Caco-2 (cell line): ENCODE results near the gene C17orf78. TPM values are rescaled to one million over a fixed set of nuclear protein-coding genes. Genes with fewer than 3 reads are reported as not detected.
A peak's percentile ranks its signal among the peaks of the same experiment; 100 is the strongest.
"Not testable (repeated sequence)": the region's sequence is repeated elsewhere in the genome, so short reads cannot be mapped to it uniquely, and the experiment has no call there.

Experiments used
- BruUV-seq: library from RNA; stranded (reverse); fragments of 400-500 nt; replicated peaks from 2 replicates; lab custom pipeline; 2021; lab: Mats Ljungman, UMichigan
- CTCF ChIA-PET: fragments of 300-600 bp; sonication (Branson Sonifier 250); formaldehyde crosslinking; loops from one replicate; lab custom pipeline; 2022; ENCODE audit warnings: antibody characterized with exemption; lab: Charles Lee
- POLR2A ChIA-PET: fragments of 300-600 bp; sonication (Branson Sonifier 250); formaldehyde crosslinking; loops from one replicate; lab custom pipeline; 2022; ENCODE audit warnings: antibody characterized with exemption; lab: Charles Lee
- DNase-seq, 2 experiments: peaks; one replicate each; pipeline versions ENCODE4 v3.0.0 to v3.0.0-alpha.2; 2020 to 2022
- H3K27me3 ChIP-seq: replicated peaks from 2 replicates; pipeline ENCODE4 v1.6.0; 2011; ENCODE audit warnings: low read length; ENCODE audit not compliant: control insufficient read depth, insufficient read depth
- H3K36me3 ChIP-seq: 2 replicates; pipeline ENCODE4 v1.5.1; 2011; ENCODE audit warnings: low read length; ENCODE audit not compliant: control insufficient read depth, insufficient read depth
- H3K4me1 ChIP-seq: fragments of 250-450 bp; sonication (Bioruptor Pico); 2 replicates; pipeline ENCODE4 v1.5.1; 2020; ENCODE audit warnings: mild to moderate bottlenecking
- H3K4me3 ChIP-seq: 2 replicates; pipeline ENCODE4 v1.5.1; 2011; ENCODE audit warnings: low read depth, mild to moderate bottlenecking, control low read depth, low read length
- H3K9me3 ChIP-seq: fragments of 250-450 bp; sonication (Bioruptor Pico); 2 replicates; pipeline ENCODE4 v1.5.1; 2020; ENCODE audit warnings: mild to moderate bottlenecking, moderate library complexity
- H3K27ac Mint-ChIP-seq: one replicate; pipeline ENCODE4 v1.8.0; 2022; ENCODE audit warnings: mixed read lengths; ENCODE audit not compliant: unreplicated experiment
- H3K27me3 Mint-ChIP-seq: one replicate; pipeline ENCODE4 v1.8.0; 2022; ENCODE audit warnings: mixed read lengths; ENCODE audit not compliant: insufficient read depth, unreplicated experiment
- H3K36me3 Mint-ChIP-seq: one replicate; pipeline ENCODE4 v1.8.0; 2022; ENCODE audit warnings: mild to moderate bottlenecking, mixed read lengths; ENCODE audit not compliant: insufficient read depth, unreplicated experiment
- H3K4me1 Mint-ChIP-seq: one replicate; pipeline ENCODE4 v1.8.0; 2022; ENCODE audit warnings: low read depth, mixed read lengths; ENCODE audit not compliant: unreplicated experiment
- H3K4me3 Mint-ChIP-seq: one replicate; pipeline ENCODE4 v1.8.0; 2022; ENCODE audit warnings: mild to moderate bottlenecking, moderate library complexity, mixed read lengths; ENCODE audit not compliant: unreplicated experiment
- H3K9me3 Mint-ChIP-seq: one replicate; pipeline ENCODE4 v1.8.0; 2022; ENCODE audit warnings: mixed read lengths; ENCODE audit not compliant: unreplicated experiment
- CTCF ChIP-seq, 2 experiments: fragments of 200-600 bp in 1 of 2; IDR thresholded peaks; 1 replicate in 1 of 2; 2 replicates in 1 of 2; pipeline versions ENCODE4 v1.5.1 to v1.8.0; 2011 to 2022; ENCODE audit warnings: antibody characterized with exemption in 1 of 2, control low read depth in 1 of 2, inconsistent platforms in 1 of 2, low read depth in 1 of 2, low read length in 1 of 2, mild to moderate bottlenecking in 1 of 2, moderate library complexity in 1 of 2; ENCODE audit not compliant: insufficient read depth in 1 of 2, severe bottlenecking in 1 of 2, unreplicated experiment in 1 of 2
- intact Hi-C: fragments of 100-400 bp; cut with micrococcal nuclease; formaldehyde crosslinking; loops from one replicate; pipeline ENCODE4 v1.10.0; 2022; ENCODE audit not compliant: unreplicated experiment
- total RNA-seq: library from RNA; stranded (reverse); gene quantifications from 2 replicates; pipeline ENCODE4 v1.2.3, GENCODE V29; 2022

The C17orf78 gene
- total RNA-seq, 1 experiment from 2014 or later: not detected

GRCh38 chr17:37438141-37438540, 62.4 kb downstream of the C17orf78 start:
- Histone ChIP-seq H3K4me3 (no peak overlapping the region), H3K36me3 (peaks cover 2% of the 10 kb centered on the region), H3K9me3 (no peaks in the 10 kb centered on the region), H3K4me1 (no peaks in the 10 kb centered on the region), H3K27me3 (no peaks in the 10 kb centered on the region)
- Mint-ChIP-seq H3K27ac (no peak overlapping the region), H3K36me3 (peaks cover 46% of the 10 kb centered on the region), H3K4me1 (no peaks in the 10 kb centered on the region), H3K9me3 (no peaks in the 10 kb centered on the region), H3K4me3 (no peak overlapping the region), H3K27me3 (no peaks in the 10 kb centered on the region)
- TF ChIP-seq CTCF (IDR thresholded peaks at IDR 0.05; ENCODE audit: insufficient read depth in 1 of 2, low read depth in 1 of 2, low read length in 1 of 2, severe bottlenecking in 1 of 2, unreplicated experiment in 1 of 2): peak in 1 of 2 experiments; percentile 8
- no TSS peak for BruUV-seq
- POLR2A ChIA-PET: no interaction called here
- DNase-seq: no peak
- CTCF ChIA-PET: interaction anchor here (0.6 to 1.4 kb wide), 4 partner anchors 12 to 65 kb away, joined by 3 to 6 read pairs (median 3); no protein-coding TSS in a partner anchor
- intact Hi-C loops: no loop called here

GRCh38 chr17:37440424-37440823, 64.6 kb downstream of the C17orf78 start:
- peaks cover 49% of the 10 kb centered on the region for H3K36me3 Mint-ChIP-seq
- no TSS peak for BruUV-seq
- H3K4me1 Mint-ChIP-seq: no peaks in the 10 kb centered on the region
- no peak overlapping the region for H3K27ac Mint-ChIP-seq
- H3K4me3 Mint-ChIP-seq: no peak overlapping the region
- DNase-seq: no peak
- CTCF ChIA-PET: no interaction called here
- TF ChIP-seq CTCF (IDR thresholded peaks at IDR 0.05; ENCODE audit: insufficient read depth in 1 of 2, low read depth in 1 of 2, low read length in 1 of 2, severe bottlenecking in 1 of 2, unreplicated experiment in 1 of 2): no peak
- Histone ChIP-seq H3K4me3 (no peak overlapping the region), H3K4me1 (no peaks in the 10 kb centered on the region), H3K27me3 (no peaks in the 10 kb centered on the region), H3K36me3 (peaks cover 2% of the 10 kb centered on the region), H3K9me3 (no peaks in the 10 kb centered on the region)
- H3K9me3 Mint-ChIP-seq: no peaks in the 10 kb centered on the region
- POLR2A ChIA-PET: no interaction called here
- H3K27me3 Mint-ChIP-seq: no peaks in the 10 kb centered on the region
- intact Hi-C loops: no loop called here

GRCh38 chr17:37441369-37442014, 65.7 kb downstream of the C17orf78 start:
- H3K9me3 Mint-ChIP-seq, H3K4me3 ChIP-seq, H3K4me3 Mint-ChIP-seq, DNase-seq, H3K4me1 ChIP-seq, H3K9me3 ChIP-seq, H3K27me3 ChIP-seq, H3K4me1 Mint-ChIP-seq, intact Hi-C loops, H3K27me3 Mint-ChIP-seq, H3K27ac Mint-ChIP-seq, CTCF ChIA-PET, H3K36me3 ChIP-seq, BruUV-seq: not testable (repeated sequence)
- POLR2A ChIA-PET: interaction anchor here (0.7 kb wide), 1 partner anchor 41 kb away, joined by 11 read pairs; no protein-coding TSS in a partner anchor
- peaks cover 51% of the 10 kb centered on the region for H3K36me3 Mint-ChIP-seq

Other genes with a start within 250 kb of the C17orf78 start
- gene ACACA, start 30.9 kb downstream of the C17orf78 start, total RNA-seq: 108 and 113 TPM in 2 replicates
- gene TADA2A, start 30.9 kb downstream of the C17orf78 start, total RNA-seq: 27.3 and 29.4 TPM in 2 replicates
- 30.4 and 32.5 TPM in 2 replicates for gene DUSP14, start 113.9 kb downstream of the C17orf78 start, total RNA-seq
- 36.6 and 40.5 TPM in 2 replicates for gene SYNRG, start 233.4 kb downstream of the C17orf78 start, total RNA-seq